GM23248 (cell line): ENCODE measurements around the gene MOV10L1.

Experiments
- EZH2 ChIP-seq: fragments of 200-600 bp; sonication (generic); IDR thresholded peaks from 2 replicates; pipeline ENCODE4 v1.6.1; 2018; ENCODE audit warnings: antibody characterized with exemption, mild to moderate bottlenecking; ENCODE audit not compliant: insufficient read depth, poor library complexity, severe bottlenecking
- EZH2phosphoT487 ChIP-seq: fragments of 200-600 bp; sonication (generic); IDR thresholded peaks from 2 replicates; pipeline ENCODE4 v1.6.1; 2018; ENCODE audit warnings: antibody characterized with exemption, moderate library complexity, mild to moderate bottlenecking, low read depth; ENCODE audit not compliant: insufficient read depth

DNA sequence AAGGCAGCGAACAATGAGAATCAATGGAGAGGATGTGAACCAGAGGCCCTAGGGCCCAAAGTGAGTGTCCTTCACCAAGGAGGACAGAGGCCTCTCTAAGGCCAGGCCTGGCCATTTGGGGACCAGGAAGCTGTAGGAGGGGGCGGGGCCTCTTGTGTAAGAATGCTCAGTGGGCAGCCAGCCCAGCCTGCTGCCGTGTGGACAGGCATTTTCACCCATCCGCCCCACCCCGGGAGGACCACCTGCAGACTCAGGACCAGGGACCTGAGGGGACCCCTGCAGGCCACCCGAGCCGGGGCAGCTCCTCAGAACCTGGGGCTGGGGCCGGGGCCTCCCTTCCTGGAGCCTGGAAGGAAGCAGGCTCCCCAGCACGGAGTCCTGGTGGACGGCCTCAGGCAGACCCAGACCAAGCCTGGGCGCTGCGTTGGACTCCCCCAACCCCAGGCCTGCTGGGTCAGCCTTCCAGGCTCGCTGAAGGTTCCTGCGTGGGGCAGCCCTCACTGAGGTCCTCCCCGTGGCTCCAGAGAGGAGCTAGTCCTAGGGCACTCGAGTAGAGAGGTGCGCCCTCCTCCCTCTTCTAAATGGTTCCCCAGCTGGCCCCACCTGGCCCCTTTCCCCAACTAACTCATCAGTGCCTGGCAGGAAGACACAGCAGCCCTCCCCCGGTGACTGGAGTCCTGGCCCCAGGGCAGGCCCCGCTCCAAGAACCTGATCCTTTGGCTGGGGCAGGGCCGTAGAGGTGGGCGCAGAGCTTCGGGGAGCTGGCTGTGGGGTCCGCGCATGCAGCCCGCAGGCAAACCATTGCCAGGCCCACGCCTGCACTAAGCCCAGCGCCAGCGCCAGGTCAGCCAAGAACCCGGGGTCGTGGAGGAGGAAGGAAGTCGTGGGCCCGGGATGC, 94.4 kb downstream of the MOV10L1 start:
- no peak for TF ChIP-seq EZH2
- no peak for TF ChIP-seq EZH2phosphoT487
